Measurements from ENCODE around the gene DNAJC15. TPM values are rescaled to one million over a fixed set of nuclear protein-coding genes. Genes with fewer than 3 reads are reported as not detected.

Gene DNAJC15
- total RNA-seq, 4 donors from 2014 or later, result 10.5 to 18.3 (median 11.4) TPM

DNA sequence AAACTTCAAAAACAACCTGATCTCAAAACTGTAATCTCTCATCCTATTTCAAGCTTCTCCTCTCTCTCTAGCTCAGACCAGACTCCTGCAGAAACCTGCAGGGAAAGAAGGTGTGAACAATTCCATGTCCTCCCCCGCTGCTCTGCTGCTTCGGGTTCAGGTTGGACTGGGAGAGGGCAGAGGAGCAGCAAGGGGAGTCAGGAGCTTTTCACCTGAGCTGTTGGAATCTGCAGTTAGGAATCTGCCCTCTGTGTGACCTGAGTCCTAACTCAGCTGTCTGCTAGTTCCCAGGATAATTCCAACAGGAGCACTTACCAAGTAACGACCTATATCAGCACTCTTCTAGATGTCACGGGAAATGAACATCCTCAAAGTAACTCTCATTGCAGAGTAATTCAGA is 118.3 kb downstream of the DNAJC15 start:
- in situ Hi-C loops (cut with MboI; ENCODE audit: low pct_ligation_motif_present in 1 of 4, low pct_unique_long_range_greater_than_20kb in 1 of 4, low sequenced_read_pairs in 3 of 4), result loop anchor here in 1 of 4 donors (25.0 kb wide), 1 partner anchor 554 kb away; no protein-coding TSS in a partner anchor
- Histone ChIP-seq H3K27ac (no peak overlapping the region), H3K9me3 (no peaks in the 10 kb centered on the region), H3K27me3 (no peaks in the 10 kb centered on the region), H3K36me3 (no peaks in the 10 kb centered on the region), H3K4me3 (no peak overlapping the region), H3K4me1 (no peaks in the 10 kb centered on the region)
- intact Hi-C loops (cut with DNase I; ENCODE audit: low total_unique reads), result no loop called here
- WGBS, 2 donors (ENCODE audit: low coverage in 1 of 2), result 89% methylated on average over 4 of the region's 4 CpGs; no CpG with 5 or more reads in 1 of the 2 donors
- TF ChIP-seq, protein P1, sequence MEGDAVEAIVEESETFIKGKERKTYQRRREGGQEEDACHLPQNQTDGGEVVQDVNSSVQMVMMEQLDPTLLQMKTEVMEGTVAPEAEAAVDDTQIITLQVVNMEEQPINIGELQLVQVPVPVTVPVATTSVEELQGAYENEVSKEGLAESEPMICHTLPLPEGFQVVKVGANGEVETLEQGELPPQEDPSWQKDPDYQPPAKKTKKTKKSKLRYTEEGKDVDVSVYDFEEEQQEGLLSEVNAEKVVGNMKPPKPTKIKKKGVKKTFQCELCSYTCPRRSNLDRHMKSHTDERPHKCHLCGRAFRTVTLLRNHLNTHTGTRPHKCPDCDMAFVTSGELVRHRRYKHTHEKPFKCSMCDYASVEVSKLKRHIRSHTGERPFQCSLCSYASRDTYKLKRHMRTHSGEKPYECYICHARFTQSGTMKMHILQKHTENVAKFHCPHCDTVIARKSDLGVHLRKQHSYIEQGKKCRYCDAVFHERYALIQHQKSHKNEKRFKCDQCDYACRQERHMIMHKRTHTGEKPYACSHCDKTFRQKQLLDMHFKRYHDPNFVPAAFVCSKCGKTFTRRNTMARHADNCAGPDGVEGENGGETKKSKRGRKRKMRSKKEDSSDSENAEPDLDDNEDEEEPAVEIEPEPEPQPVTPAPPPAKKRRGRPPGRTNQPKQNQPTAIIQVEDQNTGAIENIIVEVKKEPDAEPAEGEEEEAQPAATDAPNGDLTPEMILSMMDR (IDR thresholded peaks at IDR 0.05), result no peak
- TF ChIP-seq EP300 (IDR thresholded peaks at IDR 0.05; ENCODE audit: low read depth), result no peak
- TF ChIP-seq POLR2A (IDR thresholded peaks at IDR 0.05), result no peak
- no peak for TF ChIP-seq POLR2AphosphoS5 (IDR thresholded peaks at IDR 0.05)
- no peak for DNase-seq

DNA sequence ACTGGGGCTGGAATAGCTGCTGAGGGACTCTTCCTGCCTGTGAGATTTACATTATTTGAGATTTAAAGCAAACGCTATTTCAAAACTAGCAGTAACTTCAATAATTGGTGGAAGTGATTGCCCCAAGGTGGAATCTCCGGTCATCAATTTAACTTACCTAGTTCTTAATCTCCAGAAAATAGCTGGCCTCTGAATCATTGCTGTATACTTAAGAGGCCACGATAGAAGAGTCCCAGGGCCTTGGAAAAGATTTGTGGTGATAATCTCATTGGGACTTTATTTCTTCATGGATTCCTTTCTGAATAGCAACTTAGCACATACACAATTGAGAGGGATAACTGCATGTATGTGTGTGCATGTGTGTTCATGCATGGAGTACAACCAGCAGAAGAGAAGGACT is 120.2 kb downstream of the DNAJC15 start:
- intact Hi-C loops (cut with DNase I; ENCODE audit: low total_unique reads), result no loop called here
- no peak overlapping the region for H3K4me3 ChIP-seq
- TF ChIP-seq POLR2A (IDR thresholded peaks at IDR 0.05), result no peak
- TF ChIP-seq, protein P1 (IDR thresholded peaks at IDR 0.05), result no peak
- TF ChIP-seq POLR2AphosphoS5 (IDR thresholded peaks at IDR 0.05), result no peak
- no peak for TF ChIP-seq EP300 (IDR thresholded peaks at IDR 0.05; ENCODE audit: low read depth)
- H3K4me1 ChIP-seq, result no peaks in the 10 kb centered on the region
- H3K9me3 ChIP-seq, result no peaks in the 10 kb centered on the region
- no peaks in the 10 kb centered on the region for H3K36me3 ChIP-seq
- no peak overlapping the region for H3K27ac ChIP-seq
- in situ Hi-C loops (cut with MboI; ENCODE audit: low pct_ligation_motif_present in 1 of 4, low pct_unique_long_range_greater_than_20kb in 1 of 4, low sequenced_read_pairs in 3 of 4), result loop anchor here in 1 of 4 donors (25.0 kb wide), 1 partner anchor 556 kb away; no protein-coding TSS in a partner anchor
- H3K27me3 ChIP-seq, result no peaks in the 10 kb centered on the region
- 54 to 56% methylated on average over 3 of the region's 3 CpGs for WGBS, 2 donors (ENCODE audit: low coverage in 1 of 2)
- no peak for DNase-seq

DNA sequence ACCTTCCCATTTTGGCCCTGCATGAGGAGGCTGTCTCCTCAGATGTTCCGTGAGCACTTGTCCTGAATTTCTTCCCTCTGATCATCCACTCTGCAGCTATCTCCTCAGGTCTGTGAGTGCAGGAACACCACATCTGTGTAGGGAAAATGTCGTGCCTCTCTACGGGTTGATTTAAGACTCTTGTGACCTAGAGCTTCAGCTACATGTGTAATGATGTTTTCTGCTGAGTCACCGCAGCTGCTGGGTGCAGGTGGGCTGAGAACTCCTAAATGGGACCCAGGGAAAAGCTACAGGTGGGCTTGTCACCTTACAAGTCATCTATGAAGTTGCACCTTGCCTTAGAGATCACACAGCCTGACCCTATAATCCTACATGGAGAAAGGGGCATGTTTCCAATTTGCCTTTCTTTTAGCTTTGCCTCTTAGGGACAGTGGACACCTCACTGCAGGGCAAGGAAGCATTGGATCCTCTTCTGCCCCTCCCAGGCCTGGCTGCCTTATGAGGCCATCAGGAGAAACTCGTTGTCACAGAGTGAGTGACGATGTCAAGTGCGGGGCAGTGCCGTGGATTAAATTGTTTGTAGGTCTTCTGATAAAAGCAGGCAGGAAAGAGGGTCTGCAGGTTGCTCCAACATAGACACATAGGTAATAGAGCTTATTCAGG is 122.3 kb downstream of the DNAJC15 start:
- in situ Hi-C loops (cut with MboI; ENCODE audit: low pct_ligation_motif_present in 1 of 4, low pct_unique_long_range_greater_than_20kb in 1 of 4, low sequenced_read_pairs in 3 of 4), result loop anchor here in 1 of 4 donors (25.0 kb wide), 1 partner anchor 558 kb away; no protein-coding TSS in a partner anchor
- no peak overlapping the region for H3K4me3 ChIP-seq
- no peak for DNase-seq
- TF ChIP-seq POLR2A (IDR thresholded peaks at IDR 0.05) (no peak), EP300 (IDR thresholded peaks at IDR 0.05; ENCODE audit: low read depth) (no peak), POLR2AphosphoS5 (IDR thresholded peaks at IDR 0.05) (no peak)
- TF ChIP-seq, protein P1 (IDR thresholded peaks at IDR 0.05), result no peak
- H3K27me3 ChIP-seq, result no peaks in the 10 kb centered on the region
- no peaks in the 10 kb centered on the region for H3K36me3 ChIP-seq
- no peaks in the 10 kb centered on the region for H3K4me1 ChIP-seq
- 20 to 72% methylated on average over 1 to 8 of the region's 8 CpGs for WGBS, 2 donors (ENCODE audit: low coverage in 1 of 2)
- H3K27ac ChIP-seq, result no peak overlapping the region
- no peaks in the 10 kb centered on the region for H3K9me3 ChIP-seq
- intact Hi-C loops (cut with DNase I; ENCODE audit: low total_unique reads), result no loop called here

DNA sequence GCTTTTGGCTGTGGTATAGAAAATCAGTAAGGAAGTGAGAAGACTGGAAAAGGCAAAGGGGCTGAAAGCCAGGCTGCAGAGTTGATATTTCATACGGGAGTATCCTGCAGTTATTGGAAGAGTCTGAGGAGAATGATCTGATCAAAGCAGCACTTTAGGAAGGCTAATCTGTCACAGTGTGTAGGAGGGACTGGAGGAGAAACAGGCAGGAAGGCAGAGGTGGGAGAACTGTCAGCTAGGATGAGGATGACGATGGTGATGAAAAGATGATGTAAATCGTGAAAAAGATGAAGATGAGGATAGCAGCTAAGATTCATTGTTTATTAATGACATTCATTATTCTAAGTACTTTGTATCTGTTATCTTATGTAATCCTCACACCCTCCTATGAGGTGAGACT is 123.0 kb downstream of the DNAJC15 start:
- TF ChIP-seq, protein P1 (IDR thresholded peaks at IDR 0.05), result no peak
- TF ChIP-seq EP300 (IDR thresholded peaks at IDR 0.05; ENCODE audit: low read depth) (no peak), POLR2A (IDR thresholded peaks at IDR 0.05) (no peak), POLR2AphosphoS5 (IDR thresholded peaks at IDR 0.05) (no peak)
- WGBS, 2 donors (ENCODE audit: low coverage in 1 of 2), result 78 to 86% methylated on average over 3 of the region's 3 CpGs
- Histone ChIP-seq H3K36me3 (no peaks in the 10 kb centered on the region), H3K4me3 (no peak overlapping the region), H3K27me3 (no peaks in the 10 kb centered on the region), H3K4me1 (no peaks in the 10 kb centered on the region), H3K9me3 (no peaks in the 10 kb centered on the region), H3K27ac (no peak overlapping the region)
- intact Hi-C loops (cut with DNase I; ENCODE audit: low total_unique reads), result no loop called here
- in situ Hi-C loops (cut with MboI; ENCODE audit: low pct_ligation_motif_present in 1 of 4, low pct_unique_long_range_greater_than_20kb in 1 of 4, low sequenced_read_pairs in 3 of 4), result loop anchor here in 1 of 4 donors (25.0 kb wide), 1 partner anchor 559 kb away; no protein-coding TSS in a partner anchor
- no peak for DNase-seq

Measured in transverse colon (tissue), 4 donors.